MM.1S (cell line): ENCODE results near the gene PCLO.

Experiments used
- DNase-seq: peaks from one replicate; pipeline ENCODE4 v3.0.0-alpha.2; 2015
- H2AFZ ChIP-seq: fragments of 300-600 bp; sonication (generic); 2 replicates; pipeline ENCODE4 v1.6.0; 2016; ENCODE audit warnings: antibody characterized with exemption, low read length
- H3F3A ChIP-seq: fragments of 300-600 bp; sonication (generic); 2 replicates; pipeline ENCODE4 v1.6.1; 2016; ENCODE audit warnings: mild to moderate bottlenecking, antibody characterized with exemption, low read length, moderate library complexity, mixed read lengths; ENCODE audit not compliant: insufficient read depth
- H3K27ac ChIP-seq: fragments of 300-600 bp; sonication (generic); 2 replicates; pipeline ENCODE4 v1.5.1; 2016; ENCODE audit warnings: mild to moderate bottlenecking, low read length
- H3K27me3 ChIP-seq: fragments of 300-600 bp; sonication (generic); replicated peaks from 2 replicates; pipeline ENCODE4 v1.6.0; 2016; ENCODE audit warnings: low read length; ENCODE audit not compliant: insufficient read depth
- H3K36me3 ChIP-seq: fragments of 300-600 bp; sonication (generic); replicated peaks from 2 replicates; pipeline ENCODE4 v1.6.1; 2016; ENCODE audit warnings: mild to moderate bottlenecking, low read length, mixed read lengths; ENCODE audit not compliant: insufficient read depth
- H3K4me1 ChIP-seq: fragments of 300-600 bp; sonication (generic); 2 replicates; pipeline ENCODE4 v1.6.1; 2016; ENCODE audit warnings: low read length, mixed read lengths
- H3K4me2 ChIP-seq: fragments of 300-600 bp; sonication (generic); 2 replicates; pipeline ENCODE4 v1.6.0; 2016; ENCODE audit warnings: low read depth, low read length
- H3K4me3 ChIP-seq: fragments of 300-600 bp; sonication (generic); 2 replicates; pipeline ENCODE4 v1.5.1; 2016; ENCODE audit warnings: low read length, mixed read lengths
- H3K79me2 ChIP-seq: fragments of 300-600 bp; sonication (generic); 2 replicates; pipeline ENCODE4 v1.6.1; 2016; ENCODE audit warnings: mixed run types, low read length, mixed read lengths
- H3K9ac ChIP-seq: fragments of 300-600 bp; sonication (generic); 2 replicates; pipeline ENCODE4 v1.6.1; 2016; ENCODE audit warnings: low read length, mixed read lengths
- H3K9me2 ChIP-seq: fragments of 300-600 bp; sonication (generic); replicated peaks from 2 replicates; pipeline ENCODE4 v1.6.1; 2016; ENCODE audit warnings: mild to moderate bottlenecking, low read length, mixed read lengths; ENCODE audit not compliant: insufficient read depth
- H3K9me3 ChIP-seq: fragments of 300-600 bp; sonication (generic); replicated peaks from 2 replicates; pipeline ENCODE4 v1.6.1; 2016; ENCODE audit warnings: mild to moderate bottlenecking, low read length, mixed read lengths; ENCODE audit not compliant: insufficient read depth
- H4K20me1 ChIP-seq: fragments of 300-600 bp; sonication (generic); 2 replicates; pipeline ENCODE4 v1.6.1; 2016; ENCODE audit warnings: mild to moderate bottlenecking, low read length, moderate library complexity, mixed read lengths; ENCODE audit not compliant: insufficient read depth
- CTCF ChIP-seq: fragments of 300-600 bp; sonication (generic); IDR thresholded peaks from 2 replicates; pipeline ENCODE4 v1.5.1; 2016; ENCODE audit warnings: antibody characterized with exemption, low read length, mixed read lengths
- EZH2 ChIP-seq: fragments of 300-600 bp; sonication (generic); optimal IDR thresholded peaks from 2 replicates; pipeline ENCODE3; 2017; ENCODE audit warnings: low read depth, mild to moderate bottlenecking, antibody characterized with exemption, low read length, mixed read lengths
- EZH2phosphoT487 ChIP-seq: fragments of 300-600 bp; sonication (generic); IDR thresholded peaks from 2 replicates; pipeline ENCODE4 v1.6.1; 2018; ENCODE audit warnings: antibody characterized with exemption, low read length

Gene PCLO

GRCh38 chr7:83001362-83002040 lies 161.2 kb downstream of the PCLO start:
- Histone ChIP-seq H3K36me3 (no peaks in the 10 kb centered on the region), H3K79me2 (no peaks in the 10 kb centered on the region), H3K27me3 (no peaks in the 10 kb centered on the region), H3K27ac (no peak overlapping the region), H4K20me1 (no peaks in the 10 kb centered on the region), H3F3A (no peaks in the 10 kb centered on the region), H3K4me3 (no peak overlapping the region), H3K9ac (no peak overlapping the region), H3K4me2 (no peak overlapping the region), H3K9me2 (no peaks in the 10 kb centered on the region), H3K9me3 (no peaks in the 10 kb centered on the region), H3K4me1 (no peaks in the 10 kb centered on the region), H2AFZ (no peak overlapping the region)
- TF ChIP-seq EZH2, result no peak
- no peak for TF ChIP-seq EZH2phosphoT487
- TF ChIP-seq CTCF, result no peak
- no peak for DNase-seq

- Histone ChIP-seq H3K27me3 (no peaks in the 10 kb centered on the region), H3K9me3 (no peaks in the 10 kb centered on the region), H2AFZ (no peak overlapping the region), H3K4me3 (no peak overlapping the region), H3K9me2 (no peaks in the 10 kb centered on the region), H4K20me1 (no peaks in the 10 kb centered on the region), H3K36me3 (no peaks in the 10 kb centered on the region), H3F3A (no peaks in the 10 kb centered on the region), H3K9ac (no peak overlapping the region), H3K79me2 (no peaks in the 10 kb centered on the region), H3K4me1 (no peaks in the 10 kb centered on the region), H3K27ac (no peak overlapping the region), H3K4me2 (no peak overlapping the region)
- TF ChIP-seq EZH2phosphoT487 (no peak), CTCF (no peak), EZH2 (no peak)
- DNase-seq, result no peak
These were observed 164.2 kb downstream of the PCLO start for GRCh38 chr7:82998436-82998835.

- no peak overlapping the region for H3K27ac ChIP-seq
These were observed 177.4 kb downstream of the PCLO start for GRCh38 chr7:82985144-82985802.

More at GRCh38 chr7:82985144-82985802, 177.4 kb downstream of the PCLO start:
- no peaks in the 10 kb centered on the region for H3K36me3 ChIP-seq
- no peak for DNase-seq
- no peaks in the 10 kb centered on the region for H4K20me1 ChIP-seq
- no peaks in the 10 kb centered on the region for H3K79me2 ChIP-seq
- no peak overlapping the region for H2AFZ ChIP-seq
- no peak overlapping the region for H3K9ac ChIP-seq
- no peaks in the 10 kb centered on the region for H3K4me1 ChIP-seq
- H3K9me2 ChIP-seq, result no peaks in the 10 kb centered on the region
- H3K9me3 ChIP-seq, result no peaks in the 10 kb centered on the region
- no peak overlapping the region for H3K4me3 ChIP-seq
- TF ChIP-seq EZH2 (no peak), EZH2phosphoT487 (no peak), CTCF (no peak)
- H3K4me2 ChIP-seq, result no peak overlapping the region
- no peaks in the 10 kb centered on the region for H3K27me3 ChIP-seq
- H3F3A ChIP-seq, result no peaks in the 10 kb centered on the region
